HepG2 (cell line): Measurements from ENCODE around the gene LRRC8C. TPM values are rescaled to one million over a fixed set of nuclear protein-coding genes. Genes with fewer than 3 reads are reported as not detected.

Experiments
- ATAC-seq: fragments of 200-7000 bp; cut with Tn5 transposase; 3 replicates; pipeline ENCODE4 v1.9.1; 2020; ENCODE audit warnings: mild to moderate bottlenecking, moderate library complexity
- BruUV-seq: library from RNA; stranded (reverse); fragments of 400-500 nt; replicated peaks from 2 replicates; lab custom pipeline; 2021; lab: Mats Ljungman, UMichigan
- CTCF ChIA-PET: fragments of 300-600 bp; formaldehyde crosslinking; extraction: SDS; loops from one replicate; lab custom pipeline; 2021; ENCODE audit warnings: low total read pairs, inconsistent platforms, low intra/inter-chr PET ratio; lab: Yijun Ruan, JAX
- POLR2A ChIA-PET: fragments of 350-600 bp; sonication (Branson Sonifier 250); formaldehyde crosslinking; loops from one replicate; lab custom pipeline; 2020; ENCODE audit warnings: antibody characterized with exemption, inconsistent platforms; lab: Yijun Ruan, JAX
- DNase-seq: peaks from one replicate; pipeline ENCODE4 v3.0.0-alpha.2; 2015; ENCODE audit warnings: low spot score
- FAIRE-seq: peaks from 3 replicates; lab custom pipeline; 2011; peaks lifted over from hg19 to GRCh38; lab: Jason Lieb, UNC
- H2AFZ ChIP-seq: one replicate; pipeline ENCODE4 v1.6.1; 2011; ENCODE audit warnings: low read length, inconsistent platforms
- H3K27ac ChIP-seq: fragments of 300-600 bp; 3 replicates; pipeline ENCODE4 v1.8.0; 2011; ENCODE audit warnings: mixed run types, mild to moderate bottlenecking, mixed read lengths, low read length, inconsistent platforms; ENCODE audit not compliant: insufficient read depth; ENCODE audit errors: extremely low read length
- H3K27me3 ChIP-seq, 2 experiments: fragments of 200-600 bp in 1 of 2; 2 replicates in 1 of 2; 3 replicates in 1 of 2; pipeline versions ENCODE4 v1.6.0 to v1.8.0; 2011; ENCODE audit warnings: low read length in 2 of 2, mild to moderate bottlenecking in 2 of 2, moderate library complexity in 2 of 2, inconsistent platforms in 1 of 2; ENCODE audit not compliant: insufficient read depth in 2 of 2, control insufficient read depth in 1 of 2
- H3K36me3 ChIP-seq, 2 experiments: fragments of 200-600 bp in 1 of 2; replicated peaks in 1 of 2; 2 replicates in 1 of 2; 3 replicates in 1 of 2; pipeline versions ENCODE4 v1.5.1 to v1.8.0; 2011; ENCODE audit warnings: low read length in 2 of 2, inconsistent platforms in 1 of 2; ENCODE audit not compliant: insufficient read depth in 2 of 2, control insufficient read depth in 1 of 2
- H3K4me1 ChIP-seq: 2 replicates; pipeline ENCODE4 v1.5.1; 2012; ENCODE audit warnings: low read length, inconsistent platforms; ENCODE audit not compliant: insufficient read depth
- H3K4me2 ChIP-seq: 2 replicates; pipeline ENCODE4 v1.6.0; 2011; ENCODE audit warnings: low read depth, low read length, inconsistent platforms
- H3K4me3 ChIP-seq, 3 experiments: fragments of 200-600 bp in 1 of 3; sonication (generic), shearing (Covaris generic) in 1 of 3; replicated peaks in 1 of 3; 2 replicates each; pipeline ENCODE4 v1.5.1; 2011 to 2016; ENCODE audit warnings: low read length in 3 of 3, inconsistent platforms in 2 of 3, low read depth in 2 of 3, mild to moderate bottlenecking in 2 of 3, control low read depth in 1 of 3, mixed read lengths in 1 of 3; ENCODE audit not compliant: insufficient read depth in 1 of 3
- H3K79me2 ChIP-seq: one replicate; pipeline ENCODE4 v1.6.1; 2011; ENCODE audit warnings: low read length, inconsistent platforms; ENCODE audit not compliant: insufficient read depth
- H3K9ac ChIP-seq: 2 replicates; pipeline ENCODE4 v1.6.0; 2011; ENCODE audit warnings: mild to moderate bottlenecking, low read depth, low read length, inconsistent platforms; ENCODE audit not compliant: insufficient read depth
- H3K9me3 ChIP-seq: 2 replicates; pipeline ENCODE4 v1.5.1; 2012; ENCODE audit warnings: mild to moderate bottlenecking, low read length
- H4K20me1 ChIP-seq: 2 replicates; pipeline ENCODE4 v1.6.0; 2011; ENCODE audit warnings: inconsistent platforms, mild to moderate bottlenecking, low read length, moderate library complexity; ENCODE audit not compliant: insufficient read depth
- ARID2 ChIP-seq: sonication (generic); formaldehyde crosslinking; IDR thresholded peaks from 2 replicates; pipeline ENCODE4 v1.8.1; 2022; ENCODE audit warnings: mild to moderate bottlenecking, missing genetic modification reagents, borderline replicate concordance
- DPF2 ChIP-seq: sonication (generic); formaldehyde crosslinking; IDR thresholded peaks from 2 replicates; pipeline ENCODE4 v1.4.0; 2020; ENCODE audit warnings: mild to moderate bottlenecking, low read depth, missing genetic modification reagents, borderline replicate concordance
- ELF4 ChIP-seq: sonication (generic); formaldehyde crosslinking; IDR thresholded peaks from 2 replicates; pipeline ENCODE4 v1.5.0; 2020; ENCODE audit warnings: missing genetic modification reagents, mild to moderate bottlenecking, moderate library complexity, borderline replicate concordance
- FOXA3 ChIP-seq: IDR thresholded peaks from 2 replicates; pipeline ENCODE4 v1.6.1; 2016; ENCODE audit warnings: missing genetic modification reagents, missing compliant biosample characterization
- GABPA ChIP-seq, 2 experiments: IDR thresholded peaks; 2 replicates each; pipeline ENCODE4 v1.6.1; 2011 to 2016; ENCODE audit warnings: low read depth in 2 of 2, low read length in 1 of 2, missing biosample characterization in 1 of 2, missing genetic modification characterization in 1 of 2
- MYPOP ChIP-seq: sonication (generic); formaldehyde crosslinking; IDR thresholded peaks from 2 replicates; pipeline ENCODE4 v1.8.1; 2023; ENCODE audit warnings: mild to moderate bottlenecking, moderate library complexity, missing genetic modification reagents
- PHF20 ChIP-seq: sonication (generic); formaldehyde crosslinking; IDR thresholded peaks from 2 replicates; pipeline ENCODE4 v1.5.0; 2020; ENCODE audit warnings: mild to moderate bottlenecking, missing genetic modification reagents
- TEAD2 ChIP-seq: sonication (generic); formaldehyde crosslinking; IDR thresholded peaks from 2 replicates; pipeline ENCODE4 v1.9.0; 2021; ENCODE audit warnings: missing genetic modification reagents
- ZKSCAN5 ChIP-seq: sonication (generic); formaldehyde crosslinking; IDR thresholded peaks from 2 replicates; pipeline ENCODE4 v1.5.1; 2020; ENCODE audit warnings: mild to moderate bottlenecking, missing genetic modification reagents
- ZNF350 ChIP-seq: sonication (generic); formaldehyde crosslinking; IDR thresholded peaks from 2 replicates; pipeline ENCODE4 v1.4.0; 2020; ENCODE audit warnings: mild to moderate bottlenecking, low read depth, missing genetic modification reagents, borderline replicate concordance
- ZNF749 ChIP-seq: sonication (generic); formaldehyde crosslinking; IDR thresholded peaks from 2 replicates; pipeline ENCODE4 v1.8.0; 2022; ENCODE audit warnings: mild to moderate bottlenecking, missing genetic modification reagents, moderate library complexity, borderline replicate concordance
- WGBS: methylation state at CpG from one replicate; pipeline ENCODE4 v1.1.6; 2017; ENCODE audit warnings: low lambda C conversion rate; 5-methylcytosine and 5-hydroxymethylcytosine counted together
- in situ Hi-C: cut with HindIII; loops from 2 replicates; pipeline ENCODE4 v1.10.0; 2017; ENCODE audit warnings: low pct_unique_long_range_greater_than_20kb; ENCODE audit not compliant: extremely low pct_ligation_motif_present
- intact Hi-C: fragments of 100-400 bp; cut with micrococcal nuclease; formaldehyde crosslinking; loops from one replicate; pipeline ENCODE4 v1.10.0; 2022; ENCODE audit not compliant: unreplicated experiment
- polyA plus RNA-seq, 8 experiments: library from polyadenylated mRNA; depleted of rRNA in 3 of 8; stranded (reverse) in 7 of 8; unstranded in 1 of 8; fragments of >200 nt; fragmentation: Illumina TruSeq in 4 of 8; extraction: Trizol in 4 of 8; gene quantifications; 2 replicates each; pipeline versions ENCODE4 v1.2.1 to v1.2.3, GENCODE V29; 2011 to 2016; ENCODE audit warnings: low read depth in 4 of 8, missing spikeins in 1 of 8, mixed read lengths in 1 of 8; ENCODE audit not compliant: insufficient read depth in 1 of 8
- total RNA-seq, 5 experiments: library from RNA; depleted of rRNA; stranded (reverse); fragments of >200 nt; fragmentation: Illumina TruSeq; extraction: Trizol; gene quantifications; 2 replicates each; pipeline ENCODE4 v1.2.3, GENCODE V29; 2016; ENCODE audit warnings: low read depth in 1 of 5

Gene LRRC8C
- total and polyA plus RNA-seq, 2 of the 13 experiments (the other 11 are each of a cell fraction or from before 2014, with no cell fraction given), result 0.22 to 0.32 TPM

- POLR2A ChIA-PET, result no interaction called here
Measured at GRCh38 chr1:89665941-89666340, 33.0 kb downstream of the LRRC8C start.

GRCh38 chr1:89666640-89667039 lies 33.7 kb downstream of the LRRC8C start:
- CTCF ChIA-PET, result no interaction called here
- FAIRE-seq, result no peak
- intact Hi-C loops, result no loop called here
- BruUV-seq, result no TSS peak
- H3K79me2 ChIP-seq, result no peaks in the 10 kb centered on the region
- 0% methylated on average over 1 of the region's 1 CpG for WGBS
- no peaks in the 10 kb centered on the region for H3K27me3 ChIP-seq
- POLR2A ChIA-PET, result no interaction called here
- ATAC-seq, result no peak
- no peak overlapping the region for H3K4me3 ChIP-seq
- H3K9me3 ChIP-seq, result no peaks in the 10 kb centered on the region
- no peak overlapping the region for H3K27ac ChIP-seq
- H3K9ac ChIP-seq, result no peak overlapping the region
- TF ChIP-seq TEAD2 (CRISPR knock-in tag), result no peak
- no peak for TF ChIP-seq DPF2 (CRISPR knock-in tag)
- no peak for TF ChIP-seq PHF20
- TF ChIP-seq ELF4, result no peak
- TF ChIP-seq ZNF749, result no peak
- no peak for TF ChIP-seq ZNF350 (CRISPR knock-in tag)
- no peak for TF ChIP-seq MYPOP (CRISPR knock-in tag)
- TF ChIP-seq GABPA (IDR thresholded peaks at IDR 0.05; ENCODE audit: low read depth, low read length), result no peak
- no peak for TF ChIP-seq GABPA (CRISPR knock-in tag; IDR thresholded peaks at IDR 0.05; ENCODE audit: low read depth)
- no peak for TF ChIP-seq FOXA3
- no peak for TF ChIP-seq ARID2 (CRISPR knock-in tag)
- in situ Hi-C loops, result no loop called here
- H3K4me1 ChIP-seq, result no peaks in the 10 kb centered on the region
- H4K20me1 ChIP-seq, result no peaks in the 10 kb centered on the region
- no peak overlapping the region for H2AFZ ChIP-seq
- no peaks in the 10 kb centered on the region for H3K36me3 ChIP-seq
- no peak overlapping the region for H3K4me2 ChIP-seq
- DNase-seq, result no peak

More at GRCh38 chr1:89665941-89666340, 33.0 kb downstream of the LRRC8C start:
- Histone ChIP-seq H3K27ac (no peak overlapping the region), H3K9me3 (no peaks in the 10 kb centered on the region), H3K4me2 (no peak overlapping the region), H2AFZ (no peak overlapping the region), H3K4me3 (no peak overlapping the region), H3K9ac (no peak overlapping the region), H3K27me3 (no peaks in the 10 kb centered on the region), H4K20me1 (no peaks in the 10 kb centered on the region), H3K79me2 (no peaks in the 10 kb centered on the region), H3K4me1 (no peaks in the 10 kb centered on the region), H3K36me3 (no peaks in the 10 kb centered on the region)
- ATAC-seq, result no peak
- 39% methylated on average over 8 of the region's 8 CpGs for WGBS
- CTCF ChIA-PET, result no interaction called here
- TF ChIP-seq ZKSCAN5 (CRISPR knock-in tag), result no peak
- in situ Hi-C loops, result no loop called here
- BruUV-seq, result no TSS peak
- DNase-seq, result no peak
- no peak for FAIRE-seq
- intact Hi-C loops, result no loop called here
